ENCODE measurements around the gene PTPRN2.
"Not testable (repeated sequence)": the region's sequence is repeated elsewhere in the genome, so short reads cannot be mapped to it uniquely, and the experiment has no call there.

Gene PTPRN2

DNA sequence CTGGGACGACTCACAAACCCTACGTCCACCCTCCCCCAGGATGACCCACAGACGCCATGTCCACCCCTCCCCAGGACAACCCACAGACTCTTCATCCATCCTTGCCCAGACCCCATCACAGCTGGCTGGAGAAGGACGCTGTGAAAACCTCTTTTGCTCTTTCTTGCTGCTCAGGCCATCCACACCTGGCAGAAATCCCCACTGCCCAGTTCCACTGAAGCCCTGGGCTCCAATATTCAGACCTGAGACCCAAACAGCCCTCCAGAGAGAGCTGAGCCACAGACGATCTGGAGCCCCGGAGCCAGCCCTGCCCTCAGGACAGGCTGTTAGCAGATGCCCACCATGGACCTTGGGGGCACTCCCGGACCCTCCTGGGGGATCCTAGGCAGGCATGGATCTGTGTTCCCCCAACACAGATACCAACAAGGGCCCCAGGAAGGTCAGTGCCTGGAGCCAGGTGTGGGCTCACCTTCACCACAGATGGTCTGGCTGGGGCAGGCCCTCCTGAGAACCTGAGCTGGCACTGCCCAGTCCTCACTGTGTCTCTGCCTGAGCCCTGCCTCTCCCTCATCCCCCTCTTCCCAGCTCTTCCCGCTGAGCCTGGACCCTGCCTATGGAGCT lies 226.2 kb downstream of the PTPRN2 start:
- H3K9me3 ChIP-seq (ENCODE audit: control insufficient read depth, insufficient read depth, low read length) = no peaks in the 10 kb centered on the region
- H3K4me1 ChIP-seq (ENCODE audit: insufficient read depth, low read length) = no peaks in the 10 kb centered on the region
- no peaks in the 10 kb centered on the region for H3K36me3 ChIP-seq (ENCODE audit: insufficient read depth, low read length)
- H3K9ac ChIP-seq (ENCODE audit: low read depth, low read length) = no peak overlapping the region

DNA sequence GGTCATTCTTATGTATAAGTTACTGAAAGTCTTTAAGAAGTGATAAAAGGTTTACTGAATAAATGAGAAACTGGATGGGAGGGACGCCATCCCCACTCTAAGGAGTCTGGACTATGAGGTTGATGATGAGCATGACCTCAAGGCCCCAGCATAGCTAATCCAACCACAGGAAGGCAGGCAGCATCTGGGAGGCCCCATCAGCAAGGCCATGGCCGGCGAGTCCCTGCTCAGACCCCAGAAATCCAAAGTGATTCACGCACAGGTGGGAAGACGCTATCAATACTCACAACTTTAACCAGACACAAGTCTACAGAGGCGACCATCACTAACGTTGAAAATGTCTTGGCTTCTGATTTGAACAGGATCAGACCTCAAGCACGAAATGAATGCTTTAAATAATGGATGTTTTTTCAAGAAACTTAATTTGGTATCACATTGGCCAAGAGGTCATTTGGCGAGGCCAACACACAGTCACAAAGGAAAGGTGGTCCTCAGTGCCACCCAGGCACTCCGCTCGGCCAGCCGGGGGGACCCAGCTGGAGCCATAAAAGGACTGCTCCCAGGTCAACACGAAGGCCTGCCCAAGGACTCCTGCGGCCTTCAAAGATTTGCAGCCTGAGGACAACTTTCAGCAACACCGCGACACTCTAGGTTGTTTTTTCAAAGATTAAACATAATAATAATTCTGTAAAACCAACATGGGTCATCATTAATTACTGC lies 228.5 kb downstream of the PTPRN2 start:
- Histone ChIP-seq H3K9ac (ENCODE audit: low read depth, low read length) (no peak overlapping the region), H3K36me3 (ENCODE audit: insufficient read depth, low read length) (no peaks in the 10 kb centered on the region), H3K4me1 (ENCODE audit: insufficient read depth, low read length) (no peaks in the 10 kb centered on the region), H3K9me3 (ENCODE audit: control insufficient read depth, insufficient read depth, low read length) (no peaks in the 10 kb centered on the region; the same call in 1 of the 2 replicates)

DNA sequence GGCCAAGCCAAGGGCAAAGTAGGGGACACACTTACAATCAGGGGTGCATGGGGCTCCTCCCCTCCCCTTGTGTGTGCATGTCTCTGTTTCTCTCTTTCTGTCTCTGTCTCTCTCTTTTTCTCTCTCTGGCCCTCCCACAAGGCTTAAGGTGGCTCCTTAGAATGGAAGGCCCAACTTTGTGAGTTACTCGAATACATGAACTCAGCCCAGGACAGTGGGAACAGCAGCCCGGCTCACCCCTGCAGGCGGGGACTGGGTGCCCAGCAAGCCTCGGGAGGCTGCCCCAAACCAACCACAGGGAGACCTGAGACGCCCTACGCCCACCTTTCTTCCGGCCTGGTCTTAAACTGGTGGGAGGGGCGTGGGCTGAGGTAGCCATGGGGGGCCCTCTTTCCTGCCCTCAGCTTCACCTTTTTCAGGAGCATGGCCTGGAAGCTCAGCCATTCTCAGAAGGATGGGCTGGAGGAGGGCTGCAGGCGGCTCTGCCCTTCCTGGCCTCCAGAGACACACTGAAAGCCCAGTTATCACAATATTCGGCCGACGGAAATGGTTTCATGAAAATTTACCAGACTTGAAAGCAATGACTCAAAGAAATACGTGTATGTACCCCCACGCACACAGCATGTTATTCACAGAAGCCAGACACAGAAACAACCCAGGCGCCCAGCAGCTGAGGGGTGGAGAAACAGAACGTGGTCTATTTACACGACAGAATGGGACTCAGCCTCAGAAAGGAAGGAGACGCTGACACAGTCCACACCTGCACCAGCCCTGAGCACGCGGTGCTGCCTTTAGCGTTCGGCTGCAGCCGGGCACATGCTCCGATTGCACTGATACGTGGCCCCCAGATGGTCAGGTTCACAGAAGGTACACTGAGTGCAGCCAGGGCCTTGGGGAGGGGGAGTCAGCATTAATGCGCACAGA lies 229.5 kb downstream of the PTPRN2 start:
- Histone ChIP-seq H3K4me1 (ENCODE audit: insufficient read depth, low read length) (no peaks in the 10 kb centered on the region), H3K9me3 (ENCODE audit: control insufficient read depth, insufficient read depth, low read length) (no peaks in the 10 kb centered on the region; the same call in 1 of the 2 replicates), H3K9ac (ENCODE audit: low read depth, low read length) (no peak overlapping the region), H3K36me3 (ENCODE audit: insufficient read depth, low read length) (no peaks in the 10 kb centered on the region)

DNA sequence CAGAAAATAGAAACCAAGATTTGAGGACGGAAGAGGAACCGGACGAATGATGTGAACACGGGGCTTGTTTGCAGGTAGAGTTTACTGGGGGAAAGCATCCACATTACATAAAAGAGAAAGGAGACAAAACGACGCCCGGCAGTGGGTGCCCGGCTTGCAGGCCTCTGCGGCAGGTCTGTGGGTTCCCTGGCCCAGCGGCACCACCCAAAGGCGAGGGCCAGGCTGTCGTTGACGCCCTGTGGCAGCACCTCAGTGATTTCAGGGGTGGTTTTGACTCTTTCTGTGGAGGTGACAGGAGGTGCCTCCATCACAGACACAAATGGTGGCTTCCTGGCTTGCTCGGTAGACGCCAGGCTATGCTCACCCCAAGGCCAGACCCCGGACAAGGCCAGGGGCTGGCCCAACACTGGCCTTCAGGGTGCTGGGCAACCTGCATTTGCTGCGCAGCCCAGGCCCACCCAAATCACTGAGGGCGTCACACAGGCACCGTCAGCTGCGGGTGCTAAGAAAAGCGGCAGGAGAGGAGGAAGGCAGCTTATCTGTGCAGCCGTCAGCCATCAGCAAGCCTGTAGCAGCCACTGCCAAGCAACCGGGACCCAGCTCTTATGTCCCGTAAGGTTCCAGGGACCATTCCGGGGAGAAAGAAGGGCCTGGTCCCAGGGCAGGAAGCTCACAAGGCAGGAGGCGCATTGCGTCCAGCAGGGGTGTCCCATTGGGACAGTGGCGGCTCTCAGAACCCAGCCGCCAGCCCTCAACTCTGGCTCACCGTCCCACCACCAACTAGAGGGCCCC lies 230.3 kb downstream of the PTPRN2 start:
- H3K36me3 ChIP-seq (ENCODE audit: insufficient read depth, low read length) = no peaks in the 10 kb centered on the region
- no peak overlapping the region for H3K9ac ChIP-seq (ENCODE audit: low read depth, low read length)

GRCh38 chr7:158356454-158356853 lies 231.2 kb downstream of the PTPRN2 start:
- Histone ChIP-seq H3K36me3 (ENCODE audit: insufficient read depth, low read length) (no peaks in the 10 kb centered on the region), H3K4me1 (ENCODE audit: insufficient read depth, low read length) (no peaks in the 10 kb centered on the region), H3K9ac (ENCODE audit: low read depth, low read length) (no peak overlapping the region), H3K9me3 (ENCODE audit: control insufficient read depth, insufficient read depth, low read length) (no peaks in the 10 kb centered on the region; the same call in 1 of the 2 replicates)

More for the DNA sequence above, 230.3 kb downstream of the PTPRN2 start:
- no peaks in the 10 kb centered on the region for H3K4me1 ChIP-seq (ENCODE audit: insufficient read depth, low read length)
- no peaks in the 10 kb centered on the region; the same call in 1 of the 2 replicates for H3K9me3 ChIP-seq (ENCODE audit: control insufficient read depth, insufficient read depth, low read length)

GRCh38 chr7:158355456-158356065 lies 232.1 kb downstream of the PTPRN2 start:
- no peak overlapping the region for H3K9ac ChIP-seq (ENCODE audit: low read depth, low read length)
- no peaks in the 10 kb centered on the region for H3K36me3 ChIP-seq (ENCODE audit: insufficient read depth, low read length)
- no peaks in the 10 kb centered on the region for H3K4me1 ChIP-seq (ENCODE audit: insufficient read depth, low read length)
- H3K9me3 ChIP-seq (ENCODE audit: control insufficient read depth, insufficient read depth, low read length) = no peaks in the 10 kb centered on the region; the same call in 1 of the 2 replicates

DNA sequence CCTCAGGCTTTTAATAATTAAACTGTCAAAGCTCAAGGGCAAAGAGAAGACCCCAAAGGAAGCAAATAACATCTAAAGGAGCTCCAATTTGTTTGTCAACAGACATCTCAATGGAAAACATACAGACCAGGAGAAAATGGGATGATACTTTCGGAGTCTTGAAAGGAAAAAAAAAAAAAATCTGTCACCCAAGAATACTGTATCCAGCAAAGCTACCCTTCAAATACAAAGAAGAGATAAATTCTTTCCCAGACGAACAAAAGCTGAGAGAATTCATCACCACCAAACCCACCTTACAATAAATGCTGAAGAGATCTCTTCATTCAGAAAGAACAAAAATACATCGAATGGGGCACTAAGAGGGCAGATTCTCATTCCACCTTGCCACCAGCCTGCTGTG lies 232.8 kb downstream of the PTPRN2 start:
- Histone ChIP-seq H3K9me3 (ENCODE audit: control insufficient read depth, insufficient read depth, low read length) (no peaks in the 10 kb centered on the region; the same call in 1 of the 2 replicates), H3K9ac (ENCODE audit: low read depth, low read length) (no peak overlapping the region), H3K4me1 (ENCODE audit: insufficient read depth, low read length) (no peaks in the 10 kb centered on the region), H3K36me3 (ENCODE audit: insufficient read depth, low read length) (no peaks in the 10 kb centered on the region)

DNA sequence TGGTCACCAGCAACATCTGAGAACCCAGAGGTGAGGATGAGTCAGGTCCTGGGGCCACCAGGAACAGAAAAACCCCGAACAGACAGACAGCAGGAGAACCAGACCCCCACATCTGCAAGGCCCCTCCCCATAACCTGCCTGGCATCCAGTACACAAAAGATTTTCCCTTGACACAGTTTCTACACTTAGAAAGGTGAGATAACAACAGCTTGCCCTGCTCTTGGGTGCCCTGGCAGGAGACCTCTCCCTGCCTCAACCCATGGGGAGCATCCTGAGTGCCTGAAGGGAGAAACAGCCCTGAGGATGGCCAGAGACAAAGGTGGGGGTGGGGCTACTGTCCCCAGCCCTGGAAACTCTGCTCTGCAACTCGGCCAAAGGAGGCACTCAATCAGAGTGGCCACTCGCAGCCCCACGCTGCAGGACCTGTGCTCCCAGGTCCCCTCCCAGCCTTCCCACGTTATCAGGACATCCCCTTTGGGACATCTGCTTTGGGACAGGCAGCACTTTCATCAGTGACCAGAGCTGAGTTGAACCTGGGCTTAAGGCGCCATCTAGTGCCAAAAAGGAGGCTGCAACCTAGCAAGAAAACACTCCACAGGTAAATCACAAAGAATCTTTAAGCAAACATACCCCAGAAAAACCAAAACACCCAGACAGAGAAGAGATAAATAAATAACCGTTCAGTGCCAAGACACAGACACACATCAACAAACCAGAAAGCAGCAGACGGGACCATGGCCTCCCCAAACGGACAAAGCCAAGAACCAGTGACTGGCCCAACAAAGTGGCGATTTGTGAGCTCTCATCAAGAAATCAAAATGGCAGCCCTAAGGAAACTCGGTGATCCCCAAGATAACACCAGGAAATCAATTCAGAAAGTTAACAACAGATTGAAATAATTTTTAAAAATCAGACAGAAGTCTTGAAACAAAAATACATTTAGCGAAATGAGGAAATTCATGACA lies 233.7 kb downstream of the PTPRN2 start:
- no peaks in the 10 kb centered on the region; the same call in 1 of the 2 replicates for H3K9me3 ChIP-seq (ENCODE audit: control insufficient read depth, insufficient read depth, low read length)
- H3K9ac ChIP-seq (ENCODE audit: low read depth, low read length) = no peak overlapping the region
- no peaks in the 10 kb centered on the region for H3K4me1 ChIP-seq (ENCODE audit: insufficient read depth, low read length)
- no peaks in the 10 kb centered on the region for H3K36me3 ChIP-seq (ENCODE audit: insufficient read depth, low read length)

- not testable (repeated sequence) for H3K4me1 ChIP-seq (ENCODE audit: insufficient read depth, low read length); H3K9me3 ChIP-seq (ENCODE audit: control insufficient read depth, insufficient read depth, low read length); H3K36me3 ChIP-seq (ENCODE audit: insufficient read depth, low read length)
- H3K9ac ChIP-seq (ENCODE audit: low read depth, low read length) = peak overlapping the region; percentile 38; the same call in 1 of the 2 replicates
Measured at GRCh38 chr7:158351899-158352729, 235.5 kb downstream of the PTPRN2 start.

GRCh38 chr7:158351481-158351880 lies 236.1 kb downstream of the PTPRN2 start:
- H3K36me3 ChIP-seq (ENCODE audit: insufficient read depth, low read length) = no peaks in the 10 kb centered on the region
- no peaks in the 10 kb centered on the region for H3K4me1 ChIP-seq (ENCODE audit: insufficient read depth, low read length)
- H3K9ac ChIP-seq (ENCODE audit: low read depth, low read length) = peak overlapping the region; percentile 38; the same call in 1 of the 2 replicates
- no peaks in the 10 kb centered on the region; the same call in 1 of the 2 replicates for H3K9me3 ChIP-seq (ENCODE audit: control insufficient read depth, insufficient read depth, low read length)

GRCh38 chr7:158351051-158351450 lies 236.6 kb downstream of the PTPRN2 start:
- no peaks in the 10 kb centered on the region; the same call in 1 of the 2 replicates for H3K9me3 ChIP-seq (ENCODE audit: control insufficient read depth, insufficient read depth, low read length)

More at GRCh38 chr7:158351051-158351450, 236.6 kb downstream of the PTPRN2 start:
- Histone ChIP-seq H3K9ac (ENCODE audit: low read depth, low read length) (peak overlapping the region; percentile 38; the same call in 1 of the 2 replicates), H3K4me1 (ENCODE audit: insufficient read depth, low read length) (no peaks in the 10 kb centered on the region), H3K36me3 (ENCODE audit: insufficient read depth, low read length) (no peaks in the 10 kb centered on the region)

All from ES-I3 (cell line).